Endometrial microvascular endothelial cells (primary cell): ENCODE results near the gene RBP7. TPM values are rescaled to one million over a fixed set of nuclear protein-coding genes. Genes with fewer than 3 reads are reported as not detected.
"Not testable (repeated sequence)": the region's sequence is repeated elsewhere in the genome, so short reads cannot be mapped to it uniquely, and the experiment has no call there.

Experiments used
- in situ Hi-C: cut with HindIII; loops from 2 replicates; pipeline ENCODE4 v1.10.0; 2017; ENCODE audit warnings: low sequenced_read_pairs, low pct_unique_long_range_greater_than_20kb; ENCODE audit errors: inconsistent ontology term
- total RNA-seq: library from RNA; depleted of rRNA; stranded (reverse); fragments of >200 nt; gene quantifications from one replicate; pipeline ENCODE4 v1.2.3, GENCODE V29; 2015; ENCODE audit errors: inconsistent ontology term

RBP7 gene
- not detected for total RNA-seq

GRCh38 chr1:9996624-9997582 is at the start of gene RBP7:
TSS of gene RBP7 (plus strand) at chr1:9997228. CDS start at chr1:9997259, 31 bp downstream.
- in situ Hi-C loops, result no loop called here

- in situ Hi-C loops, result no loop called here
These were observed 39.3 kb upstream of the RBP7 start for GRCh38 chr1:9957726-9958125.

GRCh38 chr1:9960011-9960410 is 37.0 kb upstream of the RBP7 start:
- in situ Hi-C loops, result no loop called here

GRCh38 chr1:9960706-9961562 is 36.1 kb upstream of the RBP7 start:
- in situ Hi-C loops, result no loop called here

GRCh38 chr1:9984253-9984652 is 12.8 kb upstream of the RBP7 start:
- in situ Hi-C loops, result no loop called here

DNA sequence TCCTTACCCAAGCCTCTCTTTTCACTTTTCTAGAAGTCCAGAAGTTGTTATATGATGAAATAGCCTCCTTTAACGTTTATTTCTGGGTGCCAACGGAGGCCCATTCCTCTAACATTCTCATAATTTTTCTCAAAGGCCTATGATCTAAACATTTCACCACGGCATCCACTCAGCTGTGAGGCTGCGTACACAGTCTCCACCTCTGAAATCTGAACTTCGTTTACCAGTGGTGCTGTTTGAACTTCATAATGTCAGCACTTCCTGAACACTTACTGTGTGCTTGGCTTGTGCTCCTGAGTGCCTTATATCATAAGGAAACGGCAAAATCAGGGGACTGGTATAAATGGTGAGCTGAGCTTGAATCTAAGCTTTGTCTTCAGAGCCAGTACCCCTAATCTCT is 12.0 kb upstream of the RBP7 start:
- in situ Hi-C loops, result no loop called here

- in situ Hi-C loops, result no loop called here
These were observed 7.3 kb upstream of the RBP7 start for GRCh38 chr1:9989773-9990172.

DNA sequence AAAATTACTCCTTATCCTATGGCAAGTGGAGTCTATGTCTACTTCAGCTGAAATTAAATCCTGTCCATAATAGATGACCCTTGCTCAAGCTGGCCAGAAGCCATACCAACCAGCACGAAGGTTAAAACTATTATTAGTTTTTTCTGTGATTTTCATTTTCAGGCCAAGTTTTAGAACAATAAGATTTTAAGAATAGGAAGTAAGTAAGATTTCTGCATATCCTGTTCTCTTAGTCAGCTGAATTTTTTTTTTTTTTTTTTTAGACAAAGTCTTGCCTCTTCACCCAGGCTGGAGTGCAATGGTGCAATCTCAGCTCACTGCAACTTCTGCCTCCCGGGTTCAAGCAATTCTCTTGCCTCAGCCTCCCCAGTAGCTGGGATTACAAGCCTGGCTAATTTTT is 6.1 kb upstream of the RBP7 start:
- in situ Hi-C loops, result no loop called here

DNA sequence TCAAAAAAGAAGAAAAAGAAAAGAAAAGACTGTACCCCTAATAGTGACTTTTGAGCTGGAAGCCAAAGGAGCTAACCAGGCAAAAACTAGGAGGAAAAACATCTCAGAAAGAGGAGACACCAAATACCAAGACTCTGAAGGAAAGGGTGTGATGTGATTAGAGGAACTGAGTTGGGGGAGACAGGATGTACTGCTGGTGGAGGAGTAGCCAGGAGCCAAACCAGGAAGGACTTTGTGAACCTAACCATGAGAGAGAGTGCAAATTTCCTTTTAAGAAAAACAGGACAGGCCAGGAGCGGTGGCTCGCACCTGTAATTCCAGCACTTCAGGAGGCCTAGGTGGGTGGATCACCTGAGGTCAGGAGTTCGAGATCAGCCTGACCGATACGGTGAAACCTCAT is 4.1 kb upstream of the RBP7 start:
- in situ Hi-C loops, result no loop called here

GRCh38 chr1:9993561-9994075 is 3.4 kb upstream of the RBP7 start:
- in situ Hi-C loops, result no loop called here

DNA sequence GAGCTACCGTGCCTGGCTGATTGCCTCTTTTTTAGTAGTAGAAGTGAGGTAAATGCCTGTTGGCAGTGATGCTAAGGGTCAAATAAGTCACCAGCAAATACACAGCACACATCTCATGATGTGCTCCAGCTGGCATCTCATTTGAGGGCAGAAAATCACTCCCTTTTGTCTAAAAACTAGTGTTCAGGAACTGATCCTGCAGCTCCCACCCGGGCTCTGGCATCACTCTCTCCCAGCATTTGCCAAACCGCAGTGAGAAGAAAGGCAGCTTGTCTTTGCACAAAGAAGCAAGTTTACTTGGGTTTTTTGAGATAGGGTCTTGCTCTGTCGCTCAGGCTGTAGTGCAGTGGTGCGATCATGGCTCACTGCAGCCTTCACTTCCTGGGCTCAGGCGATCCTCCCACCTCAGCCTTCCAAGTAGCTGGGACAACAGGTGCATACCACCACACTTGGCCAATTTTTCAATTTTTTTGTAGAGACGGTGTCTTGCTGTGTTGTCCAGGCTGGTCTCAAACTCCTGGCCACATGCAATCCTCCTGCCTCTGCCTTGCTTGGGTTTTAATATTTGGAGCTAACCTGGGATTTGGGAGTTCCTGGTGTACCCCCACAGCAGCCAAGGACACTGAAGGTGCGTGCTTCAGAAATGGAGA is 4.1 kb downstream of the RBP7 start:
- in situ Hi-C loops, result no loop called here

GRCh38 chr1:10005248-10005647 is 8.2 kb downstream of the RBP7 start:
- in situ Hi-C loops, result not testable (repeated sequence)

- in situ Hi-C loops, result no loop called here
These were observed 10.1 kb downstream of the RBP7 start for GRCh38 chr1:10007169-10007568.

DNA sequence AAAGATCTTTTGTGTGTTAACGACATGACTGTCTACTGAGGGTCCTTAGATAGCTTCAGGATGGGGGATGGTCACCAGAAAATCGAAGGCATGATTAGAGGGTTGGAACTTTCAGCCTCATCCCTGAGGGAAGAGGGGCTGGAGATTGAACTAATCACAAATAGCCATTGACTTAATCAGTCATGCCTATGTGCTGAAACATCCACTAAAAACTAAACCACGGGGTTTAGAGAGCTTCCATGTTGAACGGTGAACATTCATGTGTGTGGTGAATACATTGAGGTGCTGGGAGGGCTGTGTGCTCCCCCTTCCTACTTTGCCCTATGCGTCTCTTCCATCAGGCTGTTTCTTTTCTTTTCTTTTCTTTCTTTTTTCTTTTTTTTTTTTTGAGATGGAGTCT is 17.0 kb downstream of the RBP7 start:
- in situ Hi-C loops, result no loop called here

GRCh38 chr1:10019561-10019960 is 22.5 kb downstream of the RBP7 start:
- in situ Hi-C loops, result no loop called here

DNA sequence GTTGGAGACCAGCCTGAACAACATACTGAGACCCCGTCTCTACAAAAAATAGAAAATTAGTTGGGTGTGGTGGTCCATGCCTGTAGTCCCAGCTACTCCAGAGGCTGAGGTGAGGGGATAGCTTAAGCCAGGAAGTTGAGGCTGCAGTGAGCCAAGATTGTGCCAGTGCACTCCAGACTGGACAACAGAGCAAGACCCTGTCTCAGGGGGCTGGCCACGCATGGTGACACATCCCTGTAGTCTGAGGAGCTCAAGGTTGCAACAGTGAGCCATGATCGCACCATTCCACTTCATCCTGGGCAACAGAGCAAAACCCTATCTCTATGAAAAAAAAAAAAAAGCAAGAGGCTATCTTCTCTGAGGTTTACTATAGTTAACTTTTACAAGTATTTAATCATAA is 23.1 kb downstream of the RBP7 start:
- in situ Hi-C loops, result no loop called here

- in situ Hi-C loops, result not testable (repeated sequence)
These were observed 23.6 kb downstream of the RBP7 start for GRCh38 chr1:10020678-10021077.

GRCh38 chr1:10021992-10022391 is 25.0 kb downstream of the RBP7 start:
- in situ Hi-C loops, result not testable (repeated sequence)

GRCh38 chr1:10022656-10023055 is 25.6 kb downstream of the RBP7 start:
- in situ Hi-C loops, result no loop called here
